Embryonic facial prominence (tissue), 1 donor: ENCODE results near the gene CBLN1.
"Not testable (repeated sequence)": the region's sequence is repeated elsewhere in the genome, so short reads cannot be mapped to it uniquely, and the experiment has no call there.

Experiments used
- DNase-seq: peaks from one replicate; pipeline ENCODE4 v3.0.0-alpha.2; 2016; ENCODE audit errors: extremely low spot score

The CBLN1 gene

DNA sequence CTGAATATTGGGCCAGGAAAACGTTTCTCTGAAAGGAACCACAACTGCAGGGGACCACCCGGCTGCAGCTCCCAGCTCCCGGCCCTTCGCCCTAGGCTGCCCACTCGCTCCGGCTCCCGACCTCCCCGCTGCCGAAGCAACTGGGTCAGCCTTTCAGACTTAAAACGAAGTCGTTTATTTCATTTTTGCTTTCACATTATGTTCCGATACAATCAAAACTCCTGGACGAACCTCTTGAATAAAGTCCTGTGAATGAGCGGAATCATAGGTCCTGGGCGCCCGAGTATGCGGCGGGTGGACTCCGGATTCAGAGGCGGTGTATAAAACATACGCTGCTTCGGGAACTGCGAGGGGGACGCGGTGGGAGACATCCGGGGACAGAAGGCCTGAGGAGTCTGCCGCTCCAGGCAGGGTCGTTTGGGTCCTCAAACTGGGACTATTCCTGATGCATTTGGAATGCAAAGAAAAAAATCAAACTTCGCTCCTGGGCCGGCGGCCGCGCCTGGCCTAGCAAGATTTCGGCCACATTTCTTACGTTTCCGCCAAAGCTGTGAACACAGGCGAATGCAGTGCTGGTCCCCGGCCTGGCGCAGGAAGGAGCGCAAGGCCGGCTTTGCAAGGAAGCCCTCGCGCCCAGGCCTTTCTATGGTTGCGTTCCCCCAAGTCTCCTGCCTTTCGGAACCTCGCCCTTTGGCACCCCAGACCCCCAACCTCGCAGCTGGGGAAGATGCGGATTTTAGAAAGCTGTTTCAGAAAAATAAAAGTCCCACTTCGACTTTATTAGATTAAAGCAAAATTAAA lies 3.7 kb downstream of the CBLN1 start:
- DNase-seq: no peak

DNA sequence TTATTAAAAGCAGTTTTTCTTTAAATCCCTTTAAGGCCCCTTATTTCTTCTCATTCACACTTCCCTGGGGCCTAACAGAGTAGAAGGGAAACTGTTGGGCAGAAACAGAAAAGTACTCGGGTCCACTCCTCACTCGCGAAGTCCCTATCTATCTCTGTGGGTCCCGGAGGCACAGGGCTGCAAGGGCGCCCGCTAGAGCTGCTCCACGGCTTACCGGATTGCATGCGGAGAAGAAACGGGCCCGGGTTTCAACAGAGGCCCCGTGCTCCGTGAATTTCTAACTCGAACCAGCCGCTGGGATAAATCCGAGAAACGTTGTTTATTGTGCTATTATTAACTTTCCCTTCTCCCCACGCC lies 4.3 kb downstream of the CBLN1 start:
- DNase-seq: no peak

DNA sequence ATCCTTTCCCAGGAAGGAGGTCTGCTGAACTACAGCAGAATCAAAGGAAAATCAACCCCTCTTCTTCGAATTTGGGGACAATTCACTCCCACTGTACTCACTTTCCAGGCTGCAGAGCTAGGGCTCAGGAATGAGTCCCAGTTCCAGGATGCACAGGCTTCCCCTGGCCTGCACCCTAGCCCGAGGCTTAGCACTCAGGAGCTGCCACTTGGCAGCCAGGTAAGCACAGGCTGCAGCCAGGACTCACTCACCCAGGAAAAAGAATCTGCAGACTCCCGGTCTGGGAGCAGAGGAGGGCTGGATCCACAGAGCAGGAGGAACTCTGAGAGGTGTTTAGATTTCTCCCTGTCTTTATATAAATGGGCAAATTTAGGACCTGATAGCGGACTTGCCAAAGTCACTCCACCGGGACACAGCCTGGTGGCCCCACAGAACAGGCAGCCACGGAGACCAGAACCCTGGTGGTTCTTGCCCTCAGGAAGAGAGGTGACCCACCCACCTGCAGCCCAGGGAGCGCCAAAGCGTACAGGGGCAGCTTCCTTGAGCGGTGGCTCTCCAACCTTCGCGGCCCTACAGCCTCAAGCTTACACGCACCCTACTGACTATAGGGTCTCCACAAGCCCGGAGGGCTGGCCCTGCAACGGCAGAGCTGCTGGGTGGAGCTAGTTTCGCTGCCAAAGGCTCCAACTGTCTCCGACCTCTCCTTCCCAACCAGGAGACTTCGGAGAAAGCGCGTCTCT lies 4.8 kb downstream of the CBLN1 start:
- DNase-seq: no peak

DNA sequence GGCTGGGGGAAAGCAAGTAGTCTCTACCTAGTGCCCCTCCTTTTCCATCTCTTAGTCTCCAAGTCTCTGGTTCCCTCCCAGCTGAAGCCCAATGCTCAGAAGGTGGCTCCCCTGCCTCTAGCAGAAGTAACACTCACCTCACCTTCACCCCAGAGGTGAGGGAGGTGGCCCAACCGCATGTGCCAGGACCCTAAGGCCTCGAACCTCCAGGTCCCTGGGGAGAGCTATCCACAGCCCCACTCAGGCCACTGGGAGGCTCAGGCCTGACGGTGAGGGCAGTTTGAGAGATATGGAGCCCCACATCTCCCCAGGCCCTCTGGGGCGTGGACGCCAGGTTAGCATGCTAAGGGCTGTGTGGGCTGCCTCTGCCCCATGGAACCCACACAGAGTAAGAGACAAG lies 5.8 kb downstream of the CBLN1 start:
- DNase-seq: no peak

DNA sequence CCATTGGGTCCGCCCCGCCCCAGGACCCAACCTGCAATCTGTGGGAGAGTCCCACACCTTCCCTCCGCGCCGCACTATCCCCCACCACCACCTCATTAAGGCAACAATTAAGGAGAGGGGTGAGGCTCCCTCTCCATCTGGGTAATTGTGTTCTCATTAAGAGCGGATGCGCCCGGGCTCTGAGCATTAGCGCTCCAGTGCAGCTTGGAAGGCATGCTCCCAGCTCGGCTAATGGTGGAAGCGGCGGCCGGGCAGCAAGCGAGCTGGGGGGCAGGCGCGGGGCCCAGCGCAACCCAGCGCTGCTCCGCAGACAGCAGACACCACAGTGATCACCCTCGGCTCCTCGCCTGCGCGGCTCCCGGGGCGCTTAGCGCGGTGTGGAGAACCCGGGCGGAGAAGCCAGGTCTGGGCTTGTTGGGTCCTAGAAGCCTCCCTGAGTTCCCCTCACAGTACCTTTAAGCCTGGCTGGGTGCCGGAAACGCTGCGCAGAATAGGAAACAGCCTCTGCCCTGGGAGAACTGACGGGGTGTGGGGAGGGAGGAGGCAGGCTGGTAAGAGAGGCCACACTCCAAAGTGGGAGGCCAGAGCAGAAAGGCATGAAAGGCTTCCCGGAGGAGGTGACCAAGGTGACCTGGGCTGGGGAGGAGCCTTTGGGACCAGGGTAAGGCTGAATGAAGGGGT lies 6.4 kb downstream of the CBLN1 start:
- DNase-seq: no peak

DNA sequence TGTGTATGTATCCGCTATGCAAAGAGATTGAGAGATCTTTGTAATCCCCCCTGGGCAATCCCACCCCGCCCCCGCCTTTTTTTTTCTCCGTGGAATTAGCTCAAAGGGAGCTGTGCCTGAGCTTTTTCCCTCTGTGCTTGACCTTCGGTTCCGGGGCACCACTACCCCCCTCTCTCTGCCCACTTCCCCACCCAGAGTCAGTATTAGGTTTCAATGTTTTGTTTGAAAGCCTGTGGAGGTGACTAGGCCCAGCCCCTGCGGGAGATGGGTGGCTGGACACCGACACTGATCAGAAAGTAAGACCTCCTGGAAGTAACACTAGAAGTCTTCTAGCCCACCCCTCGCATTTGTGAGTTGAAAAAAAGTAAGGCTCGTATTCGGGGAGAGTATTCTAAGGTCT lies 7.0 kb downstream of the CBLN1 start:
- no peak for DNase-seq

DNA sequence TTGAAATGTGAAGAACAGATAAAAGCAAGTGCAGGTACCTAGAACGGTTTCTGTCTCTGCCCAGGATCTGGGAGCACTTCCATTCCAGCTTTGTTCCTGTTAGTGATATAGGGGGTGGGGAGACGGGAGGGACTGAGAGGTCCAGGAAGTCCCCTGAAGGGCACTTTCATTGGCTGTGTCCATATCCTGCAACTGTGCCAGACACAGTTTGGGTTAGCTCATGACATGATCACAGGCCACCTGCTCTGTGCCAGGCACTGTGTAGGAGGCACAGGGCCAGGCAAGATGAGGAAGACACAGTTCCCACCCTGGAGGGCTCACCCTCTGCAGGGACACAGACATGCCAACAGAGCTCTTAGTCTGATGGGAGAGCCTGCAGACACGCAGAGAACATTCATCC lies 7.9 kb downstream of the CBLN1 start:
- DNase-seq: no peak

DNA sequence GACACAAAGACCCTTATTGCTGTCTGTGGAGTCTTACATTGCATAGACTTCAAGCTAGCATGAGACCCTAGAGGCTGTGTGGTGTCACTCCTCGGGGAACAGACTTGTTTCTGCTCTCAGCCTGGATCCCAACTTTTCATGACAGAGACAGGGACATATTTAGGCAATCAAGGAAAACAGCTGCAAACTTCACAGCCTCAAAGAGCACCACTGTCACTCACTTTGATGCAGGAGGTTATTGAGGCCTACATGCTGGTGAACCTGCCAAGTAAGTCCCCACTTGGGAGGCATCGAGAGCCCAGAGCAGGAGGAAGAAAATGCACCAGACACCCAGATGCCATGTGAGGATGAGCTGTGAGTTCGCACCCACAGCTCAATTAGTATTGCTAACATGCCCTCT lies 10.3 kb downstream of the CBLN1 start:
- DNase-seq: no peak

DNA sequence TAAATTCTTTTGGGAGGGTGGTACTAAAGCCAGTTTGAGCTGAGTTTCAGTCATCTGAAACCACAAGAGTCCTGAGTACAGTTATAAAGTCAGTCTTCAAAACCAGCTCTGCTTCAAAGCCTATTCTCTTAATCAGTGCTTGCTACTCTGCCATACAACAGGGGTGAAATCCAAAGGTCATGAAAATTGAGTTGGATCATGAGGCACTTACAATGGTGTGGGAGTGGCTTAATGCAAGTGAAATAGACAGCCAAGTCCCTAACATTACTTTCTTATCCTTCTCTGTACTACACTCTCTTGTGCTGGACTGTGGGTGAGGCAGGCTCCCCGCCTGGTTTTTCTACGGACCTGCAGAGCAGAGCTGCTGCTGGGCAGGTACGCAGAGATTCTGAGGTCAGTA lies 12.4 kb downstream of the CBLN1 start:
- no peak for DNase-seq

DNA sequence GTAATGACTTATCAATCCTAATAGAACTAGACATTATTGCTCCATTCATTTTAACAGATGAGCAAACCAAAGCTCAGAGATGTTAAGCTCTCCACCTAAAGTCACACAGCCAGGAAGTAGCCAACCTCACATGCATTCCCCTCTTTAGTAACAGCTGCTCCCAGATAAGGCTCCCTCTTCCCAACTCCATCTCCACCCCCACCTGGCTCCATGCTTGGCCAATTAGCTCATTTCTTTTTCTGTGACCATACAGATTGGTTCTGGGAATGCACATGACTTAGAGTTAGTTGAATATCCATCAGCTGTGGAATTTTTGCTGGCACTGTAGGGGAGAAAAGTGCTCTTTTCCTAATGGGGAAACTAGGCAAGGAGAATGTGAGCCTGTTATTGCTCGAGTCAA lies 13.0 kb downstream of the CBLN1 start:
- DNase-seq: no peak

DNA sequence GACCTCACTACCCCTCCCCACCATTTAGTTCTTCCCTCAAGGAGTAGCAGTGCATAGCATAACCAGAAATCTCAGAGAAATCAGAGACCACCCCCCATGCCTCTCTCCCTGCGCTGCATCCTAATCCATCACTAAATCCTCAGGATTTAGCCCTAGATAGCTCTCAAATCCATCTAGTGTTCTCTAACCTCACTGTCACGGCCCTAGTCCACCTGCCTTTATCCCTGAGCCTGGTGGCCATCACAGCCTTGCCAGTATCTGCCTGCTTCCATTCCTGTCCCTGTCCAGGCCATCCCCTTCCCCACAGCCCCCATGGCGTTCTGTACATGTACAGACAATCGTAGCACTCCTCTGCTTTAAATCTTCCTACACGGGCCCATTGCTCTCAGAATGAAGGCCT lies 19.1 kb downstream of the CBLN1 start:
- no peak for DNase-seq

DNA sequence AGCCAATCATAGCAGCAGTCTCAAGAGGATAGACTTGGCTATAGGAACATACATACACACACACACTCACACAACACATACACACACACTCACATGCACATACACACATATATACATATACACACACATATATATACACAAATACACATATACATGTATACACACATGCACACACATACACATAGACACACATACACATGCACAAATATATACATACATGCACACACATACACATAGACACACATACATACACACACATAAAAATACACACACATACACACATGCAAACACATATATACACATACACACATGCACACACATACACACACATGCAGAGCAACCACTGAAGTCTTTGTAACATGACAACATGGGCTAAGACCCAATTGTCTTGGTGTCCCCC lies 19.7 kb downstream of the CBLN1 start:
- DNase-seq: no peak

DNA sequence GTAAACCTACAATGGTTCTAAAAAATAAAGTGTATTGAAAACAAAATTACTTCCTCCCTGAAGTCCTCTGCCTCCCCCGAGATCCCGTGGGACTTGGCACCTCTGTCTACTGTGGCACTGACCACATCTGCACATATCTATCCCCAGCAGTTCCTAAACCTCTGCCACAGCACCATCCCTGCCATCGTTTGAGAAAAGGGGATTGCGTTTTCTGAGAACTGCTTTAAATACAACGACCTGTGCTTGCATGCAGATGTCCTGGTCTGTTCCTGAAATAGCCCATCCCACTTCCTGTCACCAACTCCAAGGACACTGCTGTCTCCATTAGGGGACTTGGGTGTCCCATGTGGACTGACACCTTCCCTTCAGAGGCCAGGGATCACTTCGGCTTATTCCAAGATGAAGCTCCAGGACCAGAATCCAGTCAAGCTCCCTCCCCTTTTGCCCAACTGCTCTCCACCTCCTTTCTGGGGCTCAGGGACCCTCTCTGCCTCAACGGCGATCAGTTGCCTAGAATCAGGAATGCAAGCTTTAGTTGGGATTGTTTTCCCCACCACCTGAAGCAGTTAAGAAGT lies 20.6 kb downstream of the CBLN1 start:
- no peak for DNase-seq

DNA sequence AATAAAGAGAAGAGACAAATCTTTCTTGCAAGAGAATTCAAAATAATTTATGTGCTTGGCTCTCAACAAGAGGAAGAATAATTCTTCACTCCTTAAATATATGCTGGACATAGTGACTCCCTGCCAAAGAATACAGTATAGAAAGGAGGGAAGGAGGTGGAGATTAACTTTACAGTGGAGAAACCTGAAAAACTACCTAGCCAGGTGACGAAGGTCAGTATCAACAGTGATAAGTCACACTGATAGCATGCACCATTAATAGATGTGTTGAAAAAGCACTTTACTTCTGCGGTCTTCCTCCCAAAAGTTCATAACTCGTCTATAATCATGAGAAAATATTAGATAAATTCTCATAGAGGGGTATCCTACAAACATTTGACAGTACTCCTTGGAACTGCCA lies 21.4 kb downstream of the CBLN1 start:
- no peak for DNase-seq

DNA sequence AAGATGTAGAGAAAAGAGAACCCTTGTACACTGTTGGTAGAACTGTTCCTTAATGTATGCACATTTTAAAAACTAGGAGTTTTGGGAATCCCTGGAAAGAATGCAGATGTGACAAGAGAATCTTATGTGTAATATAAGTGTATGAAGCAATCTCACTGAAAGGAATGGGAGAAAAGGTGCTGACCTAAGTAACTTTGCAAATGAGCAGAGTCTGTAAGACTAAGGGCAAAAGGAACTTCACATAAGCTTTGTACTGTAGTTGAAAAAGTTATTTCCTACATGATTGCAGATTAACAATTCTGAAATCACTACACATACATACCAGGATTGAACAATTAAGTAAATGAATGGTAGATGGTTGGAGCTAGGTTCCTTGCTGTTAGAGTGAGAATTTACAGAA lies 22.3 kb downstream of the CBLN1 start:
- DNase-seq: no peak

DNA sequence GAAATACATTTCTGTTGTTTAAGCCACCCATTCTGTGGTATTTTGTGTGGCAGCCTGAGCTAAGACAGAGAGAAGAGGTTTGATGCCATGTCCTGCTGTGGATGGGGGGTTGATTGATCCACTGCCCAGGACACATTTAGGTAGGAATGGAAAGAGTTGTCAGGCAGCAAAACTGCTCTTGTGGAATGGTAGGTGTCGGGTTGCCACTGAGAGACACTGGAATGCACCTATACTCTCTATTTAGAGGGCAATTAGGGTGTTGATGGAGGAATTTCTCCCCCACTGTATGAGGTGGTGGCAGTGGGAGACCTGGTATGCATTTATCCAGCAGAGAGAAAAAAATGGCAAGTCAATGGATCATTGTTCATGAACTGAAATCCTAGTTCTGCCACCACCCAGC lies 30.9 kb downstream of the CBLN1 start:
- no peak for DNase-seq

DNA sequence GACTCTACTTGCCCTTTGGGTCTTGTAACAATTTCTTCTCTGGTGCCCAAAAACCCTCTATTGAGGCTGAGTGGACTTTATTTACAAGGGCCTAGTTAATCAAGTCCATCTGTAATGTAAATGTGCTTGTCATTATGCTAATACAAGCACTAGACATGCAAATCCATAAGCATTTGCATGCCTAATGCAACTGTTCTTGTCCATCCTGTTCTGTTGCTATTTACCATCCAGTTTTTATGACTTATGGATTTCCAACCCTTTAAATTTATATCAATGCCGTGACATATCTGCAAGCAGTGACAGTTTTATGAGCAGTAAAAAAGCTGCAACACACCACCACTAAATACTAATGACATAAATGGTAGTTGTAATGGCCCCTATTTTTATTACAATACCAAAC lies 33.4 kb downstream of the CBLN1 start:
- DNase-seq: no peak

DNA sequence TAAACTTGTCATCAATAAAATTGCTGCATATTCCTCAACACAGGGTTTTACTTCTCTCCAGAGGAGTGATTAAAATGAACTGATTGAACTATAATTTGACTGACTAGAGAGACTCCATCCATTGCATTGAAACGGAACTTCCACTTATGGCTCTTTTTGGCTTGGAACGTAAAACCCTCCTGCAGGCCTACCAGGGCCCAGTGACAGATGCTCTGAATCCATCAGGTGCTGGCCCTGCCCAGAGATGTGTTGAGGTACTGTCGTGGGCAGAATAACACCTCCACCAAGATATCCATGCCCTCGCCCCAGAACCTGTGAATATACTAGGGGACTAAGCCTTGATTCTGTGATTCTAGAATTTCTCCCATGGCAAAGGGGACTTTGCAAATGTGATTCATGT lies 45.4 kb downstream of the CBLN1 start:
- DNase-seq: no peak

DNA sequence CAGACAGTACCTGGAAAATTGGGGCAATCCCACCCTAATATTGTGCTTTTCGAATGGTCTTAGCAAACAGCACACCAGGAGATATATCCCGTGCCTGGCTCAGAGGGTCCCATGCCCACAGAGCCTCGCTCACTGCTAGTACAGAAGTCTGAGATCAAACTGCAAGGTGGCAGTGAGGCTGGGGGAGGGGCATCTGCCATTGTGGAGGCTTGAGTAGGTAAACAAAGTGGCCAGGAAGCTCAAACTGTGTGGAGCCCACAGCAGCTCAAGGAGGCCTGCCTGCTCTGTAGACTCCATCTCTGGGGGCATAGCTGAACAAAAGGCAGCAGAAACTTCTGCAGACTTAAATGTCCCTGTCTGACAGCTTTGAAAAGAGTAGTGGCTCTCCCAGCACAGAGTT lies 53.3 kb downstream of the CBLN1 start:
- DNase-seq: not testable (repeated sequence)
